GM19193 (cell line): ENCODE results near the gene ZNF235.

Experiments used
- POLR2A ChIP-seq: IDR thresholded peaks from 4 replicates; pipeline ENCODE4 v1.6.1; 2011; ENCODE audit not compliant: insufficient read depth, insufficient read length; ENCODE audit errors: extremely low read depth

The ZNF235 gene

DNA sequence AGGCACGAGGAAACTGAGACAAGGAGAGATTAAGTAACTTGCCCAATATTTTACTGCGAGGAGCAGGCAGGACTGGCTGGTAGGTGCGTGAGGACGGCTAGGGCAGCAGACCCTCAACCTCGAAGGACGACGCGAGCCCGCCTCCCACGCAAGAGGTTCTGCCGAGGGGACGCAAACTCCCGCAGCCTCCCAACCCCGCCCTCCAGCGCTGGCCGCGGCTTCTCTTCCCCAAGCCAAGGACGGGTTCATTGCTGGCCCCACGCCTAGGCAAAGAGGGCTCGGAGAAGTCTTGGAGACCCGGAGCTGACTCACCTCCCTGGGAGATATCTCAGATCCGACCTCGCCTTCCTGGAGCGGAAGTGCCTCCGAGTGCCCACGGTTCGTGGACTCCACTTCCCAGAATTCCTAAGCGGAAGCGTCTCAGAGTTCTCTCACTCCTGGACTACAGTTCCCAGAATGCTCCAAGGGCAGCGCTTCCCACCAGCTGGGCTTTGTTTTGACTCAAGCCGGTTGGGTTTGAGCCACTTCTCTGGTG lies at the start of gene ZNF235:
TSS of gene ZNF235 (minus strand) at position 367 of the 535 bp plus-strand sequence. CDS start 1,621 bp downstream, outside the sequence.
- TF ChIP-seq POLR2A, result peak; percentile 80

DNA sequence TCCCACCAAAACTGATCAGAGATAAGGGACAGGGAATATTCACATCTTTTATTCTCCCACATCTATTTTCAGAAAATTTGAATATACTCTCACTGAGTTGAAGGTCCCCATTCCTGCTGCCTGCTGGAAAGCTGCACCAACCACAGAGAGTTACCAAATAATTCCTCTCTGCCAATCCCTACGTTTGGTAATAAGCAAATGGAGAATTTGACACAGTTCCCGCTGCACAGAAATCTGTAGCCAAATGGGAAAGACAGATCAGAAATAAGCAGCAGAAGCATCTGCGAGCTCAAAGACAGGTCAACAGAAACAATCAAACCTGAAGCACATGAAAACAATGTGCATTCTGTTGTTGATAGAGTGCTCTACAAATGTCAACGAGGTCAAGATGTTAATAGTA lies 41.7 kb upstream of the ZNF235 start:
- no peak for TF ChIP-seq POLR2A

DNA sequence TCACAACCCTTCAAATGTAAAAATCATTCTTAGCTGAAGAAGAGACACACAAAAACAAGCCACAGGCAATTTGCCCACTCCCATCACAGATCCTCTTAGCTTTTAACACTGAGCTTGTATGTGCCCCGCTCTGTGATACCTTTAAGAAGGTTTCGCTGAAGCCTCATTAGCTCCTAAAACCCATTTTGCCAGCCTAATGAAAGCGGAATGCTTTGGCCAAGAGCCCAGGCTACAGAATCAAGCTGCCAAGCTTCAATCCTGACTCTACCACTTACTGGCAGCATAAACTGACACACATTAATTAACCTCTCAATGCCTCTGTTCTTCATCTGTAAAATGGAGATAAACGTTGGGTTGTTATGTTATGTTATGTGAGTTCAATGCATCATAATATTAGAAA lies 41.1 kb upstream of the ZNF235 start:
- TF ChIP-seq POLR2A, result no peak

DNA sequence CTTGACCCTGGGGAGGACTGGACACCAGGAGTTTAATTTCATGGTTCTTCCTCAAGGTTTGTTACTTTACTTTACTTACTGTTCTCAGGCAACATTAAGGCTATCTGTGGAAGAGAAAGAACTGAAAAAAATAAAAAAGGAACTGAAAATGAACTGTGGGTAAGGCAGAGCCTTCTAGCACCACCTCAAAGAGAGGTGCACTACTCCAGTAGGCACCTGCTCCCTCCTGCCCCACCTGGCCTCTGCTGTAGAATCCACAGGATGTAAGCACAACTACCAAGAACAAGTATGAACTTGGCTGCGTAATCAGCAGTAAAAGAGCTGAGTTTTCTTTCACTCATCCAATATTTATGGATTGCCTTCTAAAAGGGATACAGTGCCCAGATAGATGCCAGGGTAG lies 39.4 kb upstream of the ZNF235 start:
- no peak for TF ChIP-seq POLR2A

DNA sequence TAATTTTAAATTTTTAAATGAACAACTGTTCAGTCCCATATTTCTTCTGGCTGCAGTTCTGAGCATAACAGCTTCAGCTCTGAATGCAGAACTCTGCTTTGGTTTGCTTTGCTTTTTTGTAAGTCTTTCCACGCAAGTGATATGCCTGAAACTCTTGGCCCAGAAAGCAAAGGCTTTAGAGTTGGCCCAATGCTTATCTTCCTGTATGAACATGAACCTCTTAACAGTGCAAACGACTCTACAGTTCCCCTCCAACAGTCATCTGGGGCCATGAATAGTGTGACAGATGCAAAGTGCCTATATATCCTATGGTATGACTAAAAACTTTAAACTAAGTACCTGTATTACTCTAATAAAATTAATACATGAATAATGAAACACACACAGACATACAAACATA lies 37.0 kb upstream of the ZNF235 start:
- TF ChIP-seq POLR2A, result no peak

DNA sequence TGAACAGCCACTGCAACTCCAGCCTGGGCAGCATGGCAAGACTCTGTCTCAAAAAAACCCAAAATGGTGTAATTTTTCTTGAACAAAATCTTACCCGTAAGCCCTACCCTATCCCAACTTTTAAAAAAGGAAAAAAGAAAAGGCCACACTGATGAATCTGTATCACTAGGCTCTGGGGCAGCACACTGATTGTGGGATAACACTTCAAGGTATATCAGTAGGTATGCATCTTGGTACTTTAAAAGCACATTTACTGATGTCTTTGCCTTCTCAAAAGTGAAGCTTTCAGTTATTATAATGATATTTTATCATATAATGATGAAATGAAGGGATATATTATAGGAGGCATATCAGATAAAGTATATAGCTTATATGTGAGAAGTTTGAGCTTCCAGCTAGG lies 27.3 kb upstream of the ZNF235 start:
- no peak for TF ChIP-seq POLR2A

DNA sequence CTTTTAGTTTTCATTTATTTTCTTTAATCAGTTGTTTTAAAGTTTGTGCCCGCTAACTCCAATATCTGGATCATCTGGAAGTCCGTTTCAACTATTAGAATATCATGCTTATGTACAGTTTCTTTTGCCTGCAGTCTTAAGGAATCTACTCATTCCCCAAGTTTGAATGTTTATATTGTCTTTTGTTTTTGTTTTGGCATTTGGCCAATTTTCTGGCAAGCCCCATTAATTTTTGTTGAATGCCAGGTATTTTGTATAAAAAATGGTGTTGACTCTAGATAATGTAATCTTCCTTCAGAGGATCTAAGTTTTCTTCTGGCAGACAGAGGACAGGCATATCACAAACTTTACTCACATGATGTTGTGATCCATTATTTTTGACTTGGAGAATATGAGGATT lies 11.1 kb upstream of the ZNF235 start:
- no peak for TF ChIP-seq POLR2A

DNA sequence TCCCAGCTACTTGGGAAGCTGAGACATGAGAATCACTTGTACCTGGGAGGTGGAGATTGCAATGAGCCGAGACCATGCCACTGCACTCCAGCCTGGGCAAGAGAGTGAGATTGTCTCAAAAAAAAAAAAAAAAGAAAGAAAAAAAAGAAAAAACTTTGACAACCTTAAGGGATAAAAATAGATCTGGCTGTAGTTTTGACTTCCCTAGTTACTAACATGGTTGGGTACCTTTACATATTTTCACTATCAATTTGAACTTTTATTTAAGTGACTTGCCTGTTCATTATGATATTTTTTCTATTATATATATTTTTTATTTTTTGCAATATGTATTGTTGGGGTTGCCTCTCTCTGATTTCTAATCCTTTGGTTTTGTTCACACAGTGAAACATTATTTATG lies 8.4 kb upstream of the ZNF235 start:
- no peak for TF ChIP-seq POLR2A

DNA sequence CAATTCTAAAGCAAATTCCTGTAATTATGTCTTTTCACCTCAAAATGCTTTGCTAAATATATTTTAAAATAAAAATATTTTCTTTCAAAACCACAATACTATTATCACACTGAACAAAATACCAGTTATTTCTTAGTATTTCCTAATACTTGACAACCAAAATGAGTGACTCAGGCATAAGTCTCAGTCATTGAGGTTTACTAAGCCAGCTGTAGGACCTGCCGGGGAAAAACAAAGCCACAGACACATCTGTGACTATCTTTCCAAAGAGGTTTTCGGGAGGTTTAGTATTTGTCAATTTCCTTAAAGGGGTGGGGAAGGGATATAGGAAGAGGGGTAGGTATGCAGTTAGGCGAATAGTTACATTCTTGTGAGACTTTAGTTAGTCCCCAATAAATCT lies 3.2 kb upstream of the ZNF235 start:
- no peak for TF ChIP-seq POLR2A

DNA sequence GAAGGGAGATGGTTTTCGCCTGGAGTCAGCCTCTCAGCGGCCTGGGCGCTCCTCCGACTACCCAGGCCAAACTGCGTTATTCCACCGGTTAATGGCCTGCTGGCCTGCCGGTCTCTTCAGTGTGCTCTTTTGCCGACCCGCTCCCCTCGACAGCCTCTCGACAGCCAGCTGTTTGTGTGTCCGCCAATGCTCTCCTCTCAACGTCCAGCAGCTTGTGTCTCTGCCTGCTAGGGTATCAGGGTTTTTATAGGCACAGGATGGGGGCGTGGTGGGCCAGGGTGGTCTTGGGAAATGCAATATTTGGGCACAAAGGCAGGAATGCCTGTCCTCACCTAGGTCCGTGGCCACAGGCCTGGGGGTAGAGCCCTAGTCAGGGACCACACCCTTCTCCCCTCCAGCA lies 1.5 kb upstream of the ZNF235 start:
- TF ChIP-seq POLR2A, result no peak

DNA sequence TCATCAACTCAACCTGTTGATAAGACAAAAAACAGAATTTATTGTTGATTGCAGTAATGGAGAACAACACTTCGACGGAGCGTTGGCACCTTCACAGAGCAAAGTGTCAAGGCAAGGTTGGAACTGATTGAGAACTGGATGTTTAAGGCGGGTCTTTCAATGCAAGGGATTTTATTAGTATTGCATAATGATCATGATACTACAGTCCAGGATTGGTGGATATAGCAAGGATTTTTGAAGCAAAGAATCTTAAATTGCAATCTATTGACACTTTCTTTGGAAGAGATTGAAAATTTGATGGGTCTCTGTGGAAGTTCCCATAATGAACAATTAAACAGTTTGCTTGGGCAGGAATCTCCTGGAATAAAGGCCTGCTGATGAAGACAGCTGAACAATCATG lies 632 bp upstream of the ZNF235 start:
- no peak for TF ChIP-seq POLR2A

DNA sequence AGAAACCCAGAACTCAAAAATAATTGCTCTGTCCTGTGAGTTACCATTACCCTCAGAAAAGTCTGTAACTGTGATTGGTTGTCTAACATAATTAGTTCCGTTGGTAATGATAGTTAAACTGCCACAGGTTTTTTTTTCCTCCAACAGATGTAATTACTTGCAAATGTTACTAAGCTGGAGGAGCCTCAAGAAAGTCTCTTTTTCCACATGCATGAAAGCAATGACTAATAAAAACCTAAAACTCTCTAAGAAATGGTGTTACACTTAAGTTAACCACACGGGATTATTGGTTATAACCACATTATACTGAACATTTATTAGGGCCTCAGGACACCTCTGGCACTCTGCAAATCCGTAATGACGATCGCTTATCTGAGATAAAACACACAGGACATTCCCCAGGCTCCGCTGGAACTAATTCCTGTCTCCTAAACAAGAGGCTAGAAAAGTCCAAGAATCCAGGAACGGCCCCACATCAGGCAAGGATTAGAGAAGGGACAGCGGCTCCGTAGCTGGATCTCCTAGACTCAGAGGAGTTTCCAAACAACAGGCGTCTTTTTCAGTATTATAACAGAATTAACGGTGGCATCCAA lies 753 bp downstream of the ZNF235 start:
- TF ChIP-seq POLR2A, result no peak

DNA sequence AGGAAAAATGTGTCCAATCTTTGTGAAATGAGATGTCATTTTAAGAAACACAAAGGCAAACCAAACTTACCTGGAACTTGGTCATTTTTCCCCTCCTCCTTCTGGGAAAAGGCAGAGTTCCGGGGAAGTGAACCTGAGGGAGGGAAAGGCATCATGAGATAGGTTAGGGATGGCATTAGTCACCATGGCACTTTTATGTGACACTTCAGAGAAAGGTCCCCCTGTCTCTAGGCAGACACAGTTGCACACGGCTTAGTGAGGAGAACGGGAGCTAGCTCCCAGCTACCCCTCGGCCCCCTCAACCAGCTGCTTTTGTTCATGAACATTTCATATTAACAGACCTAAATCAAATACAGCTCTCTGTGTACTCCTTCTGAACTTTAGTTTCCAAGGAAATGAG lies 1.5 kb downstream of the ZNF235 start:
- no peak for TF ChIP-seq POLR2A

DNA sequence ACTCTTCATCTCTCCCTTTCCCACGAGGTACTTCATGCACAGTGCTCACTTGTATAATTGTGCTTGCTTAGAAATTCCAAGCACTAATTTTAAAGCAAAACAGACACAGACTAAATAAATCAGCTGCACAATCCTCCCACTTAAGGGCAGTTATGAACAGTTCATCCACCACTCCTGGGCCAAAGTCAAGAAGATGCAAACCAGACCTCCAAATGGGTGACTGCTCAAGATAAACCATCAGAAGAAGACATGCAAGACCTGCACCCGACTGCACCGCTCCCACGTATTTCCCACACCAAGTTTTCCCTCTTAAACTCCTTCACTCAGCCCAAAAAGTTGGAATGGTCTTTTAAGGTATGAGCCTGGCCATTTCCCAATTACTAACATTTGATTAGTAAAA lies 19.9 kb downstream of the ZNF235 start:
- TF ChIP-seq POLR2A, result no peak

DNA sequence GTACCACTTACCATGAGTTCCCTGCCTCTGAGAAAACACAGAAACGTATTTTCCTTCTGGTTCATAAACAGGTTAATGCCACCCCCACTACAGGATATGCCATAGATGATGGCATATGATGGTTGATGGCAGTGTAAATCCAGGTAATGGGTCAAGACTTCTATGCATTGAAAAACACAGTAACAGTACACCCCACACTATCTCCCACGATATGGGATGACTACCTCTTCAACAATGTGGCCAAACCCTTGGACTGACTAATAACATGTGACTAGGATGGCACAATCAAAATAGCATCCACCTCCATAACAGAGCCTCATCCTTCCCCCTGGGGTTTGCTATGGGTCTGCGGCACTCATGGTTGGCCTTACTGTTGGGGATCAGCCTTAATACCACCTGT lies 22.0 kb downstream of the ZNF235 start:
- TF ChIP-seq POLR2A, result no peak

DNA sequence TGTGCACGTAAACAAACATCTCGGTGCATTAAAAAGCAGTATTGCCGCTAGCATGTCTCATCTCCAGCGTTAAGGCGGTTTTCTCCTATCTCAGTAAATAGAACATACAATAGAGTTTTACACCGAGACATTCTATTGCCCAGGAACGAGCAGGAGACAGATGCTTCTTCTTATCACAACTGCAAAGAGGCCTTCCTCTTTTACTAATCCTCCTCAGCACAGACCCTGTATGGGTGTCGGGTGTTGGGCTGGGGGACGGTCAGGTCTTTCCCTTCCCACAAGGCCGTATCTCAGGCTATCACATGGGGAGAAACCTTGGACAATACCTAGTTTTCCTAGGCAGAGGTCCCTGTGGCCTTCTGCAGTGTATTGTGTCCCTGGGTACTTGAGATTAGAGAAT lies 23.9 kb downstream of the ZNF235 start:
- TF ChIP-seq POLR2A, result no peak

DNA sequence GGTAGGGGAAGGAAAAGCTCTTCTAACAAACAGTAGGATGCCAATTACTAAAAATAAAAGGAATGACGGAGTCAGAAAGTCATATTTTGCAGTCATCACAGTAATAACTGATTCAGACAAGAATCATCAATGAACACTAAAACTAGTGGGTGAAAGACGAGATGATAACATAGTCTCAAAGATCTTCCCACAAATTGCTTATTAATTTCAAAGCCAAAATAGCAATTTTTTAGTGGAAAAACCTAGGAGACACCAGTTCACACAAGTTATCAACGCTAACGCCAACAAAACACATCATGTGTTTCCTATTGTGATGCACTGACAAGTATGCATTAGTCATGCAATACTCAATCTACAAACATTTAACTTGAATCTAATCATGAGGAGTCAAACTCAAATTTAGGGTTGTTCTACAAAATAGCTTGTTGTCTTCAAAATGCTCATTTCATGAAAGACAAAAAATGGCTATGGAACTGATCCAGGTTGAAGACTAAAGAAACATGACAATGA lies 26.6 kb downstream of the ZNF235 start:
- TF ChIP-seq POLR2A, result no peak
